Smooth muscle cell (in vitro differentiated cells): ENCODE results near the gene KCNK18. TPM values are rescaled to one million over a fixed set of nuclear protein-coding genes. Genes with fewer than 3 reads are reported as not detected.

Source experiments
- DNase-seq: peaks from one replicate; lab custom pipeline; 2025; ENCODE audit not compliant: unreplicated experiment; lab: John Stamatoyannopoulos, UW
- H2AFZ ChIP-seq: fragments of 200-600 bp; sonication (generic); 2 replicates; pipeline ENCODE4 v1.6.0; 2016; ENCODE audit warnings: antibody characterized with exemption, low read depth, mild to moderate bottlenecking
- H3F3A ChIP-seq: fragments of 200-600 bp; sonication (generic); 2 replicates; pipeline ENCODE4 v1.6.0; 2017; ENCODE audit warnings: antibody characterized with exemption, low read depth
- H3K27ac ChIP-seq: fragments of 200-600 bp; sonication (generic); 2 replicates; pipeline ENCODE4 v1.5.1; 2016; ENCODE audit warnings: low read depth, mild to moderate bottlenecking
- H3K27me3 ChIP-seq: fragments of 200-600 bp; sonication (generic); 2 replicates; pipeline ENCODE4 v1.6.1; 2016; ENCODE audit warnings: low read depth, mild to moderate bottlenecking
- H3K36me3 ChIP-seq: fragments of 200-600 bp; sonication (generic); 2 replicates; pipeline ENCODE4 v1.5.1; 2016; ENCODE audit warnings: low read depth
- H3K4me1 ChIP-seq: fragments of 200-600 bp; sonication (generic); 2 replicates; pipeline ENCODE4 v1.5.1; 2016; ENCODE audit warnings: low read depth
- H3K4me2 ChIP-seq: fragments of 200-600 bp; sonication (generic); 2 replicates; pipeline ENCODE4 v1.6.0; 2016; ENCODE audit warnings: mild to moderate bottlenecking
- H3K4me3 ChIP-seq: fragments of 200-600 bp; sonication (generic); 2 replicates; pipeline ENCODE4 v1.5.1; 2016; ENCODE audit warnings: mild to moderate bottlenecking
- H3K79me2 ChIP-seq: fragments of 200-600 bp; sonication (generic); 2 replicates; pipeline ENCODE4 v1.6.0; 2016; ENCODE audit warnings: low read depth, mild to moderate bottlenecking
- H3K9ac ChIP-seq: fragments of 200-600 bp; sonication (generic); 2 replicates; pipeline ENCODE4 v1.6.0; 2016; ENCODE audit warnings: low read depth
- H3K9me3 ChIP-seq: fragments of 200-600 bp; sonication (generic); replicated peaks from 2 replicates; pipeline ENCODE4 v1.5.1; 2016; ENCODE audit warnings: low read depth
- H4K20me1 ChIP-seq: fragments of 200-600 bp; sonication (generic); 2 replicates; pipeline ENCODE4 v1.6.0; 2016; ENCODE audit warnings: low read depth
- CTCF ChIP-seq: fragments of 200-600 bp; sonication (generic); IDR thresholded peaks from 2 replicates; pipeline ENCODE4 v1.5.1; 2017; ENCODE audit warnings: borderline replicate concordance, mild to moderate bottlenecking, antibody characterized with exemption; ENCODE audit not compliant: insufficient read depth, poor library complexity, severe bottlenecking
- WGBS: methylation state at CpG from one replicate; pipeline ENCODE4 v1.1.7; 2016; ENCODE audit warnings: low lambda C conversion rate; 5-methylcytosine and 5-hydroxymethylcytosine counted together
- microRNA-seq: library from miRNA; unstranded; fragments of <30 nt; microRNA quantifications from one replicate; pipeline ENCODE4, GENCODE V29; 2016; ENCODE audit warnings: borderline number of aligned reads
- polyA plus RNA-seq: library from polyadenylated mRNA; unstranded; fragments of >200 nt; fragmentation: Nextera tagmentation; extraction: Ambion mirVana; gene quantifications from 2 replicates; pipeline ENCODE4 v1.2.1, GENCODE V29; 2016
- small RNA-seq: library from RNA; depleted of rRNA; stranded (forward); fragments of <200 nt; gene quantifications from one replicate; pipeline ENCODE3, GENCODE V24; 2014
- total RNA-seq: library from RNA; depleted of rRNA; stranded (reverse); fragments of >200 nt; gene quantifications from 2 replicates; pipeline ENCODE4 v1.2.3, GENCODE V29; 2014

Gene KCNK18
- total and polyA plus RNA-seq, 2 experiments from 2014 or later: not detected

- H3F3A ChIP-seq: no peaks in the 10 kb centered on the region
- H3K9ac ChIP-seq: no peak overlapping the region
- peaks cover 18% of the 10 kb centered on the region for H3K27me3 ChIP-seq
- no peak overlapping the region for H3K4me2 ChIP-seq
- H3K27ac ChIP-seq: no peak overlapping the region
- no peak for DNase-seq
- no peak for TF ChIP-seq CTCF
- H3K9me3 ChIP-seq: no peaks in the 10 kb centered on the region
- H3K79me2 ChIP-seq: no peaks in the 10 kb centered on the region
- 99% methylated on average over 3 of the region's 3 CpGs for WGBS
- H3K36me3 ChIP-seq: no peaks in the 10 kb centered on the region
- no peak overlapping the region for H2AFZ ChIP-seq
- no peaks in the 10 kb centered on the region for H4K20me1 ChIP-seq
- peaks cover 9% of the 10 kb centered on the region for H3K4me1 ChIP-seq
- no peak overlapping the region for H3K4me3 ChIP-seq
These were observed 60.4 kb downstream of the KCNK18 start for GRCh38 chr10:117257721-117258120.

- Histone ChIP-seq H2AFZ (no peak overlapping the region), H3K27ac (no peak overlapping the region), H3K79me2 (no peaks in the 10 kb centered on the region), H3K36me3 (no peaks in the 10 kb centered on the region), H3K9ac (no peak overlapping the region), H3K27me3 (peaks cover 18% of the 10 kb centered on the region), H3K9me3 (no peaks in the 10 kb centered on the region), H4K20me1 (no peaks in the 10 kb centered on the region), H3K4me2 (no peak overlapping the region), H3F3A (no peaks in the 10 kb centered on the region), H3K4me3 (no peak overlapping the region), H3K4me1 (peaks cover 9% of the 10 kb centered on the region)
- 91% methylated on average over 3 of the region's 3 CpGs for WGBS
- no peak for TF ChIP-seq CTCF
- no peak for DNase-seq
These were observed 62.0 kb downstream of the KCNK18 start for GRCh38 chr10:117259279-117259678.

Small RNA genes lying within 50 kb of the gene (microRNA-seq; reads per million reads assigned to microRNA genes)
- gene MIR3663: not detected

Small RNA genes lying within 50 kb of the gene (small RNA-seq; reads per million reads assigned to genes)
- not detected for gene MIR3663

Other genes starting within 250 kb of the KCNK18 start
- gene SHTN1, start 192.3 kb upstream of the KCNK18 start, total RNA-seq: 4.8 and 39.2 TPM in 2 replicates
- gene SHTN1, start 192.3 kb upstream of the KCNK18 start, polyA plus RNA-seq: 1.3 and 4.4 TPM in 2 replicates
- gene VAX1, start 59.2 kb upstream of the KCNK18 start, total RNA-seq: not detected in 2 replicates
- gene VAX1, start 59.2 kb upstream of the KCNK18 start, polyA plus RNA-seq: not detected in 2 replicates
- 0.09 and 0.18 TPM in 2 replicates for gene SLC18A2, start 43.6 kb downstream of the KCNK18 start, total RNA-seq
- 0.18 TPM in 1 of 2 replicates, not detected in the other for gene SLC18A2, start 43.6 kb downstream of the KCNK18 start, polyA plus RNA-seq
- 20.5 and 22.1 TPM in 2 replicates for gene PDZD8, start 178.0 kb downstream of the KCNK18 start, total RNA-seq
- 5.2 and 6.3 TPM in 2 replicates for gene PDZD8, start 178.0 kb downstream of the KCNK18 start, polyA plus RNA-seq